HG02885 (cell line): ENCODE data around the gene FIG4.
A peak's percentile ranks its signal among the peaks of the same experiment; 100 is the strongest.
"Not testable (repeated sequence)": the region's sequence is repeated elsewhere in the genome, so short reads cannot be mapped to it uniquely, and the experiment has no call there.

ENCODE experiments used
- ATAC-seq: cut with Tn5 transposase; IDR thresholded peaks from one replicate; pipeline ENCODE4 v1.9.1; 2021; ENCODE audit warnings: mild to moderate bottlenecking; ENCODE audit not compliant: unreplicated experiment, poor library complexity

Gene FIG4

DNA sequence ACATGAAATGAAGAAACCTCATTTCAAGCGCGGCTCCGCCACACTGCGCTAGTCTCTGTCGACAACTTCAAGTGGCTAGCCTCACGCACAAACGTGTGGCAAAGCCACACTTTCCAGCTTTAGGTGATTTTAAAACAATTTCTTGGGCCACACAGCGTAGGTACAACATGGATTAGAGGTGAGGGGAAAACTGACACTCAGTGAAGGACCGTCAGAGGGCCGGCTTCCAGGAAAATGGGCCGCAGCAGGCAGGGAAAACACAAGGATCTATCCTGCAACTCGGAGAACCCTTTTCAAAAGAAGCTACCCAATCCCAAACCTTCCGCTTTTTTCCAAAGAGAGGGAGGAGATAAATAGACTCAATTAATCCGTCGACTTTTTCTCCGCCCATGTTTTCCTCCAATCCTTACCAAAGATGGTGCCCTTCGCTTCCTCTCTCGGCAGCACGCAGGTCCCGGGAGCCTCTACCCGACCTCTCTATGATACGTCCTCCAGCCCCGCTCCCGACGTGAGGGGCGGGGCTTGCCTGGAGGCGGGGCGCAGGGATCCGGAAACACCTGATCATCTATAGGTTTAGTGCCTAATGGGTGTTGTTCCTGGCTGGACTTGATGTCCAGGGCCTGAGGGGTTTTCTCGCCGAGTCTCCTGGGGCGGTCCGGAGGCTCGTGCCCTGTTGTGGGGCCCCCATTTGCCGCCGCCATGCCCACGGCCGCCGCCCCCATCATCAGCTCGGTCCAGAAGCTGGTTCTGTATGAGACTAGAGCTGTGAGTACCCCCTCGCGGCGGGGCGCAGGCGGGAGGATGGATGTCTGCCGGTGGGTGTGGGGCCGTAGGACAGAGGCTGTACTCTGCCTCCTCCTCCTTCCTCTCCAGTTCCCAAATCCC is at the start of gene FIG4, which contains the start of gene AK9:
Gene FIG4, plus strand, starts transcription at position 560 of the 885 bp plus-strand sequence. Its CDS starts 140 bp downstream, at position 700.
Gene AK9, minus strand, starts transcription at position 466 of the 885 bp plus-strand sequence. CDS start 15,457 bp downstream, outside the sequence.
- ATAC-seq, result peak; percentile 94

DNA sequence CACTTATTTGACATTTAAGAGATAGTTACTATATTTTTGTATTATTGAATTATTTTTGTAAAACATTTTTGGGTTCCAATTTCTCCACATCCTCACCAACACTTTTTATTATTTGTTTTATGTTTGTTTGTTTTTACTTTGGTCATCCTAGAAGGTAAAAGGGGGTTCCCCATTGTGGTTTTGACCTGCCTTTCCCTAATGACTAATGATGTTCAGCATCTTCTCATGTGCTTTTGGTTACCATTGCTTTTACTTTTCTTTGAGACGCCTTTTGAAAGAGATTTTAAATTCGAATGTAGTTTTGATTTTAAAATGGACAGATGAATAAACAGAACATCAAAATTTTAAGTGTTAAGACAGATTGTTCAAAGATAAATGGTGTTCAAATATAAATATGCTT is 47.0 kb upstream of the FIG4 start:
- ATAC-seq, result no peak

DNA sequence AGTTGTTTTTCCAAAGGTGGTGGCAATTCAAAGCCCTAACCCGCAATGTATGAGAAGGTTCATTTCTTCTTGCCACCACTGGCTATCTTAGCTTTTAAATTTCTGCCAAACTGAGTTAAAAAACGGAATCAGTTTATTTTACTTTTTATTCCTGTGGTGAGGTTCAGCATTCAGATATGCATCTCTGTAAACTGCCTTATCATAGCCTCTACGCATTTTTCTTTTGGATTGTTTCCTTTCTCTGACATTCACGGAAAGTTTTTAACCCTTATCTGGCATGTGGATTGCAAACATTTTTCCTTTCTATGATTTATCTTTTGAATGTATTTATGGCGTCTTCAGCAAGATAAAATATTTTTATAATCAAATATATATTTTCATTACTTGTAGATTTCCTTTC is 37.8 kb upstream of the FIG4 start:
- no peak for ATAC-seq

DNA sequence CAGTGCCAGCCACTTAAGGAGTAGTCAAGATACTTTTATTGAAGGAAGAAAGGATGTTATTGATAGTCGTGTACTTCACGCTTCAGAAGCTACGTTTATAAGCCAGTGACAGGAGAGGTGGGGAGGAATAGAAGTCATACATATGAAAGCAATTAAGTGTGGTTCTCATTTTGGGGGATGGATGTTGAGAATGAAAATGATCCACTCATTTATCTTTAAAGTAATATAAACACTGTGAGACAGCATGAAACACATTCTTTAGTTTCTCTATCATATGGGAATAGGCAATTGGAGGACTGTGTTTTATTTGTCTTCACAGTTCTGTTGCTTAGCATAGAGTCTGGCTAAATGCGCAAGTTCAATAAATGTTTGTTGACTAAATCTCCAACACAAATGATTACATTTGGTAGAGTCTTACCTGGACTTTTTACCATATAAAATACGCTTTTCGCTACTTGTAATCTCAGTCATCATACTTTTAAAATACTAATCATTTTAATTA is 35.3 kb upstream of the FIG4 start:
- ATAC-seq, result no peak

DNA sequence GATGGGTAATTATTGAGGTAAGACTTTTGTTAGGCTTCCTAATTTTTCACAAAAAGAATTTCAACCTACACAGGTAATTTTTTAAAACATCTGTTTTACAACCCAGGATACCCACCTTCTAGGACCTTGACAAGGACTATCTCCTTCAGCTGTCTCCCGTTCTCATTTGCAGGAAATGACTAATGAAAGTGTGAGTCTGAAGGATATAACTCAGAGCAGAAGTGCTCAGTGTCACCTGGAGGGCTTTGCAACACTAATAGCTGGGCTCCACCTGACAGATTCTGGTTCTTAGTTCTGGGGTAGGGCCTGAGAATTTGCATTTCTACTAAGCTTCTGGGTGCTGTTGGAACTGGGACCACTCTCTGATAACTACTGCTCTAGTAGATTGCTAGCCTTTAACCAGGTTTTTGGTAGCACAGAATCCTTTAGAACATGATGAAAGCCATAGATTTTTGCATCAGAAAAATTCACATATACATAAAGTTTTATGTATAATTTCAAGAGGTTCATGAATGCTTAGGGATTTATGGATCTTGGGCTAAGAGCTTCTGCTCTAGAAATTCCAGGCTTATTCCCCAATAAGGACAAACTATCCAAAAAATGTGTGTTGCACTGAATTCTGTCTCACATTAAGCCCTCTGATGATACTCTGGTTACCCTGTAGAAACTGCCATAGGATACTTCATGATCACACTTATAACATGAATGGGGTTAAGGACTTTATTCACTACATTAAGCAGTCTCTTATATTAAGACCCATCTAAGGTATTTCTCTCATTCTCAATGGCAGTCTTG is 30.4 kb upstream of the FIG4 start:
- no peak for ATAC-seq

DNA sequence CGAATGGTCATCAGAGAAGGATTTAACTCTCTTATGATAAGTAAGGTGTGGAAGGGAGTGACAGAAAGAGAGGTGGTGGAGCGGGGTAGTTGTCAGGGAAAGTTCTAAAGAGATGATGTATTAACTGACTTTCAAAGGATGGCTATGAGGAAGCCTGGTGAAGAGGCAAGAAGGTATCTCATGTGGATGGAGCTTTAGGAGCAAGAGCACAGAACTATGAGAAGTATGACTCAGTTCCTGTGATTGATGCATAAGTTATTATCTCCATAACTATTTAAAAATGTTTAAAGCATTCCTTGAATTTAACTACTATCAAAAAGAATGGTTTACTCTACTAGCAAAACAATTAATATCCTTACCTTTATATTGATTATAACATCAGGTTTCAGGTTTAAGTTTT is 28.9 kb upstream of the FIG4 start:
- ATAC-seq, result no peak

DNA sequence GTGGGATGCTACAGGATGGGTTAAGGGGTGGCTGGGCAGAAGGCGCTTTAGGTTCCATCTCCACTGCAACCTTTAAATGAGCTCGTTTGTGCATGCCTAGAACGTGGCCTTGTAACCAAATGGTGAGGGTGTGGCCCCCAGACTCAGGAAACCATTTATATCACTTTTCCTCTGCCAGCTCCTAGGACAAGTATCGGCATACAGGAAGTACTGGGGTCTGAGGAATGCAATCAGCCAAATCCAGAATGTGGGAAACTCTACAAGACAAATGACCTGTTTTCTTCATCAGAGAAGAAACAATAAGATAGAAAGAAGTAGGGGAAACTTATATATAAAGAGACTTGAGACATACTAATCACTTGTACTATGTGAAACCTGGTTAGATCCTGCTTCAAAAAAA is 21.3 kb upstream of the FIG4 start:
- ATAC-seq, result no peak

DNA sequence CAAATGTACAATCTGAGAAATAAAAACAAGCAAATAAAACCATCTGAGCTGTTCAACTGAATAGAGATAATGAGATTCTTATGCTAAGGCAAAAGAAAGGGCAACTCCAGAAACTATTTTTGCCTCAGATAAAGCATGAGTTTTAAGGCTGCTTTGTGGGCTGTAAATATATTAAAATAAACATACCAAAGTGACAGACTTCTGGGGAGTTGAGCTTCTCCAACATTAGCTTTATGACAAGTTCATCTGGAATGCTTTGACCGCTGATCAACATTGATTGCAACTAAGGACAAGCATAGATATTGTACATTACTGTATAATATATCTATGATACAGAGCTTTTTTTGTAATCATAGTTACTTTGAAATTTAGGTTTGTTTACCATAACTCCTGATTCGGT is 19.4 kb upstream of the FIG4 start:
- no peak for ATAC-seq

DNA sequence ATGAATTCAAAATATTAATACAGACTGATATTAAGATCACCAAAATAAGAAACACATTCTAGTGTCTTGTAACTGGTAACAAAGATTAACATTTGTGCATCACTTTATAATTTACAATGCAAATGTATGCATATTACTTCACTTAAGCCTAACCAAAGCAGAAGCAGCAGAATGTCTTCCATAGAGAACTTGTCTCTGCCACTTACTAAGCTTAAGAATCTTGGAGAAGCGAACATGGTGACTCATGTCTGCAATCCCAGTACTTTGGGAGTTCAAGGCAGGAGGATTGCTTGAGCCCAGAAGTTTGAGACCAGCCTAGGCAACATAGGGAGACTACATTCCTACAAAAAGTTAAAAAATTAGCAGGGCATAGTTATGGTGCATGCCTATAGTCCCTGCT is 18.9 kb upstream of the FIG4 start:
- ATAC-seq, result no peak

DNA sequence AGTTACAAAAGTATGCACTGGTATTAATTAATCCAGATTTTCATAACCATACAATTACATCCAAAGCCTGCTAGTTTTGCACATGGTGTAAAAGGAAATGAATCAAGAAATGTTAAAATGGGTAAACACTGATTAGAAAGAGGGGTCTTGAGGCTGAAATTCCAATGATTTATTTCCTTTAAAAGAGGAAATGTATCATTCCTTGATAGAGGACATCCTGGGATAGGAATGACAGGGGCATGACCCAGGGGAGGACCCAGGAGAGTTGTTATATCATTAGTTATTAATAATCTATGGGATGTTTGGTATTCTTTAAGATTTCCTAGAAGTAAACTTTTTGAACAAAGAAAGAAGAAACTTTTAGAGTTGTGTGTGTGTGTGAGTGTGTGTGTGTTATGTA is 18.3 kb upstream of the FIG4 start:
- no peak for ATAC-seq

DNA sequence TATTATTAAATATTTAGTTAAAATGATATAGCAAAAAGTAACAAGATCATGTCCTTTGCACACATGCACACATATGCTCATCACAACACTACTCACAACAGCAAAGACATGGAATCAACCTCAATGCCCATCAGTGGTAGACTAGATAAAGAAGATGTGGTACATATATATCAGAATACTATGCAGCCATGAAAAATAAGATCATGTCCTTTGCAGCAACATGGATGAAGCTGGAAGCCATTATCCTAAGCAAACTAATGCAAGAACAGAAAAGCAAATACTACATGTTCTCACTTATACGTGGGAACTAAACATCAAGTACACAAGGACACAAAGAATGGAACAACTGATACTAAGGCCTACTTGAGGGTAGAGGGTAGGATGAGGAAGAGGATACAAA is 14.4 kb upstream of the FIG4 start:
- no peak for ATAC-seq

DNA sequence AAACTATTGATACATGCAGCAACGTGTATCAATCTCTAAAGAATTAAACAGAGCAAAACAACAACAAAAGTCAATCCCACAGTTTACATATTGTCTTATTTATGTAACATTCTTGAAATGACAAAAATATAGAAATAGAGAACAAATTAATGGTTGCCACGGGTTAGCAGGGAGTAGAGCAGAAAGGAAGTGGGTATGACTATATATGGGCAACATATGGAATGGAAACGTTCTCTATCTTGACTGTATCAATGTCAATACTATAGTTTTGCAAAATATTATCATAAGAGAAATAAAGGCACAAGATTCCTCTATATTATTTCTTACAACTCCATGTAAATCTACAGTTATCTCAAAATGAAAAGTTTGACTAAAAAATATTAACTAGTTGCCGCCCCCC is 12.9 kb upstream of the FIG4 start:
- ATAC-seq, result no peak

DNA sequence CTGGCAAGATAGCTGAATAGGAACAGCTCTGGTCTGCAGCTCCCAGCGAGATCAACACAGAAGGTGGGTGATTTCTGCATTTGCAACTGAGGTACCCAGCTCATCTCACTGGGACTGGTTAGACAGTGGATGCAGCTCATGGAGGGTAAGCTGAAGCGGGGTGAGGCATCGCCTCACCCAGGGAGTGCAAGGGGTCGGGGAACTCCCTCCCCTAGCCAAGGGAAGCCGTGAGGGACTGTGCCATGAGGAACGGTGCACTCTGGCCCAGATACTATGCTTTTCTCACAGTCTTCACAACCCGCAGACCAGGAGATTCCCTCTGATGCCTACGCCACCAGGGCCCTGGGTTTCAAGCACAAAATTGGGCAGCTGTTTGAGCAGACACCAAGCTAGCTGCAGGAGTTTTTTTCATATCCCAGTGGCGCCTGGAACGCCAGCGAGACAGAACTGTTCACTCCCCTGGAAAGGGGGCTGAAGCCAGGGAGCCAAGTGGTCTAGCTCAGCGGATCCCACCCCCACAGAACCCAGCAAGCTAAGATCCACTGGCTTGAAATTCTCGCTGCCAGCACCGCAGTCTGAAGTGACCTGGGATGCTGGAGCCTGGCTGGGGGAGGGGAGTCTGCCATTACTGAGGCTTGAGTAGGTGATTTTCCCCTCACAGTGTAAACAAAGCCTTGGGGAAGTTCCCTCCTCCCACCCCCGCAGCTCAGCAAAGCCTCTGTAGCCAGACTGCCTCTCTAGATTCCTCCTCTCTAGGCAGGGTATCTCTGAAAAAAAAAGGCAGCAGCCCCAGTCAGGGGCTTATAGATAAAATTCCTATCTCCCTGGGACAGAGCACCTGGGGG is 12.2 kb upstream of the FIG4 start:
- not testable (repeated sequence) for ATAC-seq

DNA sequence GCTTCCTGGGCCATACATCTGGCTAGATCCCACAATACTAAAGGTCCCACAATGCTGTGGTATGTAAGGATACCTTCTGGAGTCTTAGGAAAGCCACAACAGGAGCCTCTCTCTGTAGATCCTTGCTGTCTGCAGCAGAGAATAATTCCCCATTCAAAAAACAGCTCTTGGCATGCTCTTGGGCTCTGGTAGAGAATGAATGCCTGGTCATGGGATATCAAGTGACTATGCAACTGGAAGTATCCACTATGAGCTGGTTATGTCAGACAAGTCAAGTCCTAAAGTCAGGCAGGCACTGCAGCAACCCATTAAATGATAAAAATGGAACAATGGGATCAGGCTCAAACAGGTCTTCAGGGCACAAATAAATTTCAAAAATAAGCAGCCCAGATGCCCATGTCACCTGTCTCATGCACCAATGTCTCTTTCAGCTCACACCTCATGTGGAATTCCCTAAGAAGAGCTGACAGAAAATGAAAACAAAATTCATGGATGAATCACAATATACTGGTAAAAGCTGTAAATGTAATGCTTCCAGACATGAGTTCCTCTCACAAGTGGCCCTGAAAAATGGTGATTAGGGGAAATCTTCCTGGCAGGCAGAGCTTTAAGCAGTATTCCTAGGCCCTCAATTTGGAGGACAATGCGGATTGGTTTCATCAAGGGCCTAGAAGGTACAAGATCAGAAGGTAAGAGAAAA is 4.4 kb upstream of the FIG4 start:
- ATAC-seq, result no peak

DNA sequence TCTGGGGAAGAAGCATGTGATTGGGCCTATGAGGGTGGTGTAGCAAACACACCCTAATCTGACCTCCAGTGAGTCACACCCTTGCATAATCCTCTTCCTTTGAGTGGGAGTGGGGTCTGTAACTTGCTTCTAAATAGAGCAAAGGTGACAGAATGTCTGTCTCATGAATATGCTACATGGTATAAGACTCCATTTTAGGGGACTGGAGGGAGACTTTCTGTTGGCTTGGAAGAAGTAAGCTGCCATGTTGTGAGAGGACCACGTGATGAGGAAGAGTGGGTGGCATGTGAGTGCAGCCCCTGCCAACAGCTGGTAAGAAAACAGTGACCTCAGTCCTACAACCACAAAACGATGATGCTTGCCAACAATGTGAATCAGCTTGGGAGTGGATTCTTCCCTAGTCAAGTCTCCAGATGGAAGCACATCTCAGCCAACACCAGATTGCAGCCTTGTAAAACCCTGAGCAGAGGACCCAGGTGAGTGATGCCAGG is 3.8 kb upstream of the FIG4 start:
- ATAC-seq, result no peak

DNA sequence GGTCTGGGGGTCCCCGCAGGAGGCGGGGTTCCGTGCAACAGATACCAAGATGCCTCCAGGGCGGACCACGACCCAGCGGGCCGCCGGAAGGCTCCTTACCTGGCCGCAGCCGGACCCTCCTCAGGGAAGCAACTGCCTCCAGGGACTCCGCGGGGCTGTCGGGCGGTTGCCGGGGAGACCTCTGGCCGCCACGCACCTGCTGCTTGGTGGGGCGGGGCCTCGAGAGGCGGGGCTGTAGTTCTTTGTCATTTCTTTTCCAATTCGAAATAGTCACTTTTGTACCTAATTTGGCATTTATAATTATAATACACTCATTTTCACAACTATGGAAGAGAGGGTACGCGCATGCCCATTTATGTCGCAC is 741 bp upstream of the FIG4 start:
- peak; percentile 50 for ATAC-seq

DNA sequence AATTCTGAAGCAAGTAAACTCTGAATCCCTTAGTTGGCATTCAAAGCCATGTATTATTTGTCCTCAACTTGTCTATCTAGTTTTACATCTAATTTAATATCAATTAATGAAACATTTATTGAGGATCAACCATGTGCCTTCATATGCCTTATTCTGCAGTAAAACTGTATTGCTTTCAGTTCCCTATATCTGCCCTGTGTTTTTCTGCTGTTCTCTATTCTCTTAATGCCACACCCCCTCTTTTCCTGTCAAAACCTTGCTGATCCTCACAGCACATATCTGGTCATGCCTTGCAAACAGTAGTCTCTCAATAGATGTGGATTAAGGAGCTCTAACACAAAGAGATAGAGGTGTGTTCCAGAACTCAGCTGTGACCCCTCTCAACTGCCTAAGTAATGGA is 2.0 kb downstream of the FIG4 start:
- ATAC-seq, result peak; percentile 44

DNA sequence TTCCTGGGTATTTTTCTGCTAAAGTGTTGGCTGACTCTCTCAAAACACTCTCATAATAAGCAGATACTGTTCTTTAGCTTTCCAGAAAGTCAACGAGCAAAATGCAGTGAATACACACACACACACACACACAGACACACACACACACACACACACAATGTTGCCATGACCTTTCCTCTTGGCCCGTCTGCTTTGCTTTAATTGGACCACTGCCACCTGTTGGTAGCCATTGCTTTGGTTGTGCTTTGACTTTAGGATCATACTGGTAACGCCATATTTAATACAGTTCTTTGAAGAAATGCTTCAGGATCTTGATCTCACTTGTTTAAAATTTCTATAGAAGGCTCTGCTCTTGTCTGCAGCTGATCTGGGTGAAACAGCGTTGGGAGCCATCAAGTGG is 4.4 kb downstream of the FIG4 start:
- no peak for ATAC-seq

DNA sequence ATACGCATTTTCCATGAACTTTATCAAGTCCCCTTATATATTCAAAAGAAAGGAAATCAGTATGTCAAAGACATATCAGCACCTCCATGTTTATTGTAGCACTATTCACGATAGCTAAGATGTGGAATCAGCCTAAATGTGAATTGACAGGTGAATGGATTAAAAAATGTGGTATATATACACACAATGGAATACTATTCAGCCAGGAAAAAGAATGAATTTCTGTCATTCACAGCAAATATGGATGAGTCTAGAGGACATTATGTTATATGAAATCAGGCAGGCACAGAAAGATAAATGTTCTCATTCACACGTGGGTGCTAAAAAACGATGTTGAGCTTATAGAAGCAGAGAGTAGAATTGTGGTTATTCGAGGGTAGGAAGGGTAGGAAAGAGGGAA is 5.3 kb downstream of the FIG4 start:
- ATAC-seq, result no peak

DNA sequence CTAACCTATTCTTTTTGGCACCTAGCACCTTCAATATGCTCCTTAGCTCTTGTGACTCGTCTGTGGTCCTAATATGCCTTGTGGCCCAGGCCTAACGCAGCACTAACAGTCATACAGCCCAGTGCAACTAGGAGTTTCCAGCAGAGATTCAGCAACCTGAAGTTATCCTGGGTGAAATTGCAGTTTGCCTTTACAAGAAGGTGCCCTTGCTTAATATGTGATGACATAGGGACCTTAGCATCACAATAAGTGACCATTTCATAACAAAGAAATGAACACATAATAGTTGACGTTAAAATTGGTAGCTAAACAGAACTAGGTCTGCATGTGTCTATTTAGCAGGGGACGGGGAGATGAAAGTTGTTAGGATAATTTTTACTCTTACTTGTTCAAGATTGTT is 10.1 kb downstream of the FIG4 start:
- ATAC-seq, result no peak
